ENCODE results near the gene DNAAF5.

DNA sequence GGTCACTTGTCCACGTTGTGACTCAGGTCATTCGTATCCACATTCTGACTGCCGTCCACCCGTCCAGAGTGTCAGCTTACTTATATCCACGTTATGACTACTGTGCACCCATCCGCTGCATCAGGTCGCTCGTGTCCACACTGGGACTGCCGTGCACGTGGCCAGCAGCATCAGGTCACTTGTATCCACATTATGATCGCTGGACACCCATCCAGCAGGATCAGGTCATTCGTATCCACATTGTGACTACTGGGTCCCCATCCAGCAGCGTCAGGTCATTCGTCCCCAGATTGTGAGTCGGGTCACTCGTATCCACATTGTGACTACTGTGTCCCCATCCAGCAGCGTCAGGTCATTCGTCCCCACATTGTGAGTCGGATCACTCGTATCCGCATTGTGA is 58.5 kb downstream of the DNAAF5 start:
- TF ChIP-seq, protein P1, sequence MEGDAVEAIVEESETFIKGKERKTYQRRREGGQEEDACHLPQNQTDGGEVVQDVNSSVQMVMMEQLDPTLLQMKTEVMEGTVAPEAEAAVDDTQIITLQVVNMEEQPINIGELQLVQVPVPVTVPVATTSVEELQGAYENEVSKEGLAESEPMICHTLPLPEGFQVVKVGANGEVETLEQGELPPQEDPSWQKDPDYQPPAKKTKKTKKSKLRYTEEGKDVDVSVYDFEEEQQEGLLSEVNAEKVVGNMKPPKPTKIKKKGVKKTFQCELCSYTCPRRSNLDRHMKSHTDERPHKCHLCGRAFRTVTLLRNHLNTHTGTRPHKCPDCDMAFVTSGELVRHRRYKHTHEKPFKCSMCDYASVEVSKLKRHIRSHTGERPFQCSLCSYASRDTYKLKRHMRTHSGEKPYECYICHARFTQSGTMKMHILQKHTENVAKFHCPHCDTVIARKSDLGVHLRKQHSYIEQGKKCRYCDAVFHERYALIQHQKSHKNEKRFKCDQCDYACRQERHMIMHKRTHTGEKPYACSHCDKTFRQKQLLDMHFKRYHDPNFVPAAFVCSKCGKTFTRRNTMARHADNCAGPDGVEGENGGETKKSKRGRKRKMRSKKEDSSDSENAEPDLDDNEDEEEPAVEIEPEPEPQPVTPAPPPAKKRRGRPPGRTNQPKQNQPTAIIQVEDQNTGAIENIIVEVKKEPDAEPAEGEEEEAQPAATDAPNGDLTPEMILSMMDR (conservative IDR thresholded peaks at IDR 0.05; ENCODE audit: low read length) = no peak
- TF ChIP-seq EZH2phosphoT487 (IDR thresholded peaks at IDR 0.05; ENCODE audit: borderline replicate concordance, low read depth, low read length) = no peak
